Loucy (cell line): ENCODE measurements around the gene MACF1.

Source experiments
- EZH2phosphoT487 ChIP-seq: fragments of 200-600 bp; IDR thresholded peaks from 2 replicates; pipeline ENCODE4 v1.6.1; 2018; ENCODE audit warnings: antibody characterized with exemption, mild to moderate bottlenecking, moderate library complexity, borderline replicate concordance
- TF ChIP-seq, protein P1 (sequence below): fragments of 200-600 bp; sonication (generic); conservative IDR thresholded peaks from 2 replicates; pipeline ENCODE4 v1.5.1; 2014; ENCODE audit warnings: mild to moderate bottlenecking, antibody characterized with exemption, low read length

DNA sequence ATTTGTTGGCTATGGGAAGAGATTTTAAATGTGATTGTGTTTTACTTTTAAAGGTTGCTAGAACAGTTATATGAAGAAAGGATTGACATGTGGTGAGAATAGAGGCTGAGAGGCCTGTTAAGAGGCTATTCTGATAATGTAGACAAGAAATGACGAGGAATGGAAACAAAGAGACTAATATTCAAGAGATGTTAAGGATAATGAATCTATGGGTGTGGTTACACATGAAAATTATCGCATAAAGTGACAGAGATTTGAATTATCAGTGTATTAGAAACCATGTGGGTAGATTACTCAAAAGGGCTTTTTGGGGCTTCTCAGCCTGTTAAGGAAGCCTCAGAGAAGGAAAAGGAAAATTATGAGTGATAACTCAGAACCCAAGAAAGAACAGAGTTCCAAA lies 120.4 kb downstream of the MACF1 start:
- TF ChIP-seq, protein P1, sequence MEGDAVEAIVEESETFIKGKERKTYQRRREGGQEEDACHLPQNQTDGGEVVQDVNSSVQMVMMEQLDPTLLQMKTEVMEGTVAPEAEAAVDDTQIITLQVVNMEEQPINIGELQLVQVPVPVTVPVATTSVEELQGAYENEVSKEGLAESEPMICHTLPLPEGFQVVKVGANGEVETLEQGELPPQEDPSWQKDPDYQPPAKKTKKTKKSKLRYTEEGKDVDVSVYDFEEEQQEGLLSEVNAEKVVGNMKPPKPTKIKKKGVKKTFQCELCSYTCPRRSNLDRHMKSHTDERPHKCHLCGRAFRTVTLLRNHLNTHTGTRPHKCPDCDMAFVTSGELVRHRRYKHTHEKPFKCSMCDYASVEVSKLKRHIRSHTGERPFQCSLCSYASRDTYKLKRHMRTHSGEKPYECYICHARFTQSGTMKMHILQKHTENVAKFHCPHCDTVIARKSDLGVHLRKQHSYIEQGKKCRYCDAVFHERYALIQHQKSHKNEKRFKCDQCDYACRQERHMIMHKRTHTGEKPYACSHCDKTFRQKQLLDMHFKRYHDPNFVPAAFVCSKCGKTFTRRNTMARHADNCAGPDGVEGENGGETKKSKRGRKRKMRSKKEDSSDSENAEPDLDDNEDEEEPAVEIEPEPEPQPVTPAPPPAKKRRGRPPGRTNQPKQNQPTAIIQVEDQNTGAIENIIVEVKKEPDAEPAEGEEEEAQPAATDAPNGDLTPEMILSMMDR = no peak
- TF ChIP-seq EZH2phosphoT487 = no peak
